Activated CD8-positive, alpha-beta memory T cell treated with anti-CD3 and anti-CD28 coated beads for 24 hours (primary cell): ENCODE data around the gene TMEM132D.

ENCODE experiments used
- DNase-seq: peaks from one replicate; pipeline ENCODE4 v3.0.0-alpha.2; 2020

TMEM132D gene

GRCh38 chr12:129325566-129325965 is 578.3 kb downstream of the TMEM132D start:
- DNase-seq = no peak

- DNase-seq = no peak
Measured at GRCh38 chr12:129312048-129312447, 591.8 kb downstream of the TMEM132D start.

- no peak for DNase-seq
Measured at GRCh38 chr12:129310346-129310745, 593.5 kb downstream of the TMEM132D start.

- no peak for DNase-seq
Measured at GRCh38 chr12:129305851-129306250, 598.0 kb downstream of the TMEM132D start.

GRCh38 chr12:129304529-129304928 is 599.3 kb downstream of the TMEM132D start:
- no peak for DNase-seq

GRCh38 chr12:129300011-129300410 is 603.8 kb downstream of the TMEM132D start:
- no peak for DNase-seq

- no peak for DNase-seq
Measured at GRCh38 chr12:129298921-129299320, 604.9 kb downstream of the TMEM132D start.

GRCh38 chr12:129296671-129297070 is 607.2 kb downstream of the TMEM132D start:
- no peak for DNase-seq

GRCh38 chr12:129294868-129295267 is 609.0 kb downstream of the TMEM132D start:
- no peak for DNase-seq

GRCh38 chr12:129279771-129280170 is 624.1 kb downstream of the TMEM132D start:
- no peak for DNase-seq

GRCh38 chr12:129276361-129277060 is 627.3 kb downstream of the TMEM132D start:
- DNase-seq = no peak

GRCh38 chr12:129269756-129270495 is 633.9 kb downstream of the TMEM132D start:
- no peak for DNase-seq

- no peak for DNase-seq
Measured at GRCh38 chr12:129258781-129259318, 645.0 kb downstream of the TMEM132D start.

GRCh38 chr12:129257524-129257923 is 646.3 kb downstream of the TMEM132D start:
- DNase-seq = no peak

GRCh38 chr12:129246630-129247029 is 657.2 kb downstream of the TMEM132D start:
- no peak for DNase-seq

- no peak for DNase-seq
Measured at GRCh38 chr12:129245769-129246168, 658.1 kb downstream of the TMEM132D start.

GRCh38 chr12:129241852-129242251 is 662.0 kb downstream of the TMEM132D start:
- DNase-seq = no peak

GRCh38 chr12:129237881-129238280 is 665.9 kb downstream of the TMEM132D start:
- no peak for DNase-seq

- DNase-seq = no peak
Measured at GRCh38 chr12:129234209-129234608, 669.6 kb downstream of the TMEM132D start.

GRCh38 chr12:129231491-129231890 is 672.3 kb downstream of the TMEM132D start:
- no peak for DNase-seq

GRCh38 chr12:129230995-129231394 is 672.8 kb downstream of the TMEM132D start:
- DNase-seq = no peak

GRCh38 chr12:129226851-129227250 is 677.0 kb downstream of the TMEM132D start:
- DNase-seq = no peak

- DNase-seq = no peak
Measured at GRCh38 chr12:129226005-129226404, 677.8 kb downstream of the TMEM132D start.

- DNase-seq = no peak
Measured at GRCh38 chr12:129215556-129215955, 688.3 kb downstream of the TMEM132D start.
